HEK293 (cell line): ENCODE results near the gene CCDC9B.

Experiments
- CTCF ChIA-PET: fragments of 350-600 bp; formaldehyde crosslinking; extraction: SDS; loops from one replicate; lab custom pipeline; 2021; ENCODE audit warnings: antibody characterized with exemption; lab: Yijun Ruan, JAX
- POLR2A ChIA-PET: fragments of 300-600 bp; formaldehyde crosslinking; extraction: SDS; loops from one replicate; lab custom pipeline; 2020; ENCODE audit warnings: antibody characterized with exemption, inconsistent platforms; lab: Yijun Ruan, JAX
- H3K27ac ChIP-seq: fragments of 200-500 bp; sonication (Bioruptor generic); 2 replicates; pipeline ENCODE4 v1.5.1; 2014; ENCODE audit warnings: low read depth, low read length, control low read depth, inconsistent platforms; ENCODE audit errors: extremely low read depth
- H3K36me3 ChIP-seq, 2 experiments: fragments of 200-500 bp in 1 of 2; sonication (Bioruptor generic) in 1 of 2; 1 replicate in 1 of 2; 2 replicates in 1 of 2; pipeline ENCODE4 v1.5.1; 2014 to 2017; ENCODE audit warnings: inconsistent platforms in 2 of 2, low read length in 2 of 2; ENCODE audit not compliant: control insufficient read depth in 2 of 2, insufficient read depth in 1 of 2
- H3K4me1 ChIP-seq: fragments of 200-500 bp; sonication (Bioruptor generic); 2 replicates; pipeline ENCODE4 v1.5.1; 2014; ENCODE audit warnings: mild to moderate bottlenecking, low read length, inconsistent platforms; ENCODE audit not compliant: control insufficient read depth, insufficient read depth
- H3K4me3 ChIP-seq: 2 replicates; pipeline ENCODE4 v1.5.1; 2011; ENCODE audit warnings: low read depth, mild to moderate bottlenecking, control low read depth, low read length, moderate library complexity
- H3K9me3 ChIP-seq: fragments of 200-500 bp; sonication (Bioruptor generic); 2 replicates; pipeline ENCODE4 v1.5.1; 2014; ENCODE audit warnings: low read depth, low read length, inconsistent platforms; ENCODE audit not compliant: control insufficient read depth, insufficient read depth
- BCL6B ChIP-seq: fragments of 450-650 bp; formaldehyde crosslinking; IDR thresholded peaks from 2 replicates; pipeline ENCODE4 v1.5.1; 2017; ENCODE audit warnings: missing biosample characterization, missing genetic modification characterization
- GLI2 ChIP-seq: fragments of 450-650 bp; formaldehyde crosslinking; IDR thresholded peaks from 2 replicates; pipeline ENCODE4; 2017; ENCODE audit warnings: missing biosample characterization, missing genetic modification characterization, low read depth, borderline replicate concordance
- GLIS2 ChIP-seq: fragments of 450-650 bp; formaldehyde crosslinking; IDR thresholded peaks from 2 replicates; pipeline ENCODE4 v1.5.1; 2016; ENCODE audit warnings: missing biosample characterization, missing genetic modification characterization
- MEIS1 ChIP-seq: sonication (generic); formaldehyde crosslinking; IDR thresholded peaks from 2 replicates; pipeline ENCODE4 v1.8.1; 2022; ENCODE audit warnings: missing genetic modification reagents, mild to moderate bottlenecking, borderline replicate concordance
- MZF1 ChIP-seq: fragments of 450-650 bp; formaldehyde crosslinking; IDR thresholded peaks from 2 replicates; pipeline ENCODE4 v1.5.1; 2017; ENCODE audit warnings: missing biosample characterization, missing genetic modification characterization, borderline replicate concordance
- SP7 ChIP-seq: fragments of 450-650 bp; formaldehyde crosslinking; IDR thresholded peaks from 2 replicates; pipeline ENCODE4 v1.5.1; 2016; ENCODE audit warnings: missing biosample characterization, missing genetic modification characterization
- YY1 ChIP-seq: fragments of 450-650 bp; formaldehyde crosslinking; IDR thresholded peaks from 2 replicates; pipeline ENCODE4 v1.5.1; 2018; ENCODE audit warnings: missing biosample characterization, missing genetic modification characterization
- ZBTB26 ChIP-seq: fragments of 450-650 bp; formaldehyde crosslinking; optimal IDR thresholded peaks from 2 replicates; pipeline ENCODE3; 2016; ENCODE audit warnings: missing biosample characterization, mild to moderate bottlenecking, missing genetic modification characterization
- ZFP3 ChIP-seq: fragments of 450-650 bp; formaldehyde crosslinking; IDR thresholded peaks from 2 replicates; pipeline ENCODE4 v1.5.1; 2016; ENCODE audit warnings: low read depth, missing biosample characterization, missing genetic modification characterization
- ZNF174 ChIP-seq: fragments of 450-650 bp; formaldehyde crosslinking; IDR thresholded peaks from 2 replicates; pipeline ENCODE4 v1.5.0; 2017; ENCODE audit warnings: missing biosample characterization, mild to moderate bottlenecking, missing genetic modification characterization
- ZNF292 ChIP-seq: fragments of 450-650 bp; formaldehyde crosslinking; IDR thresholded peaks from 2 replicates; pipeline ENCODE4 v1.5.1; 2016; ENCODE audit warnings: low read depth, missing biosample characterization, missing genetic modification characterization, borderline replicate concordance
- ZNF341 ChIP-seq: fragments of 450-650 bp; formaldehyde crosslinking; IDR thresholded peaks from 2 replicates; pipeline ENCODE4; 2016; ENCODE audit warnings: low read depth, missing biosample characterization, missing genetic modification characterization
- ZNF366 ChIP-seq: fragments of 450-650 bp; formaldehyde crosslinking; conservative IDR thresholded peaks from 2 replicates; pipeline ENCODE4 v1.5.1; 2016; ENCODE audit warnings: missing biosample characterization, missing genetic modification characterization
- ZNF48 ChIP-seq: fragments of 450-650 bp; formaldehyde crosslinking; IDR thresholded peaks from 2 replicates; pipeline ENCODE4 v1.5.1; 2016; ENCODE audit warnings: missing biosample characterization, missing genetic modification characterization
- ZNF501 ChIP-seq: fragments of 450-650 bp; formaldehyde crosslinking; IDR thresholded peaks from 2 replicates; pipeline ENCODE4 v1.5.1; 2016; ENCODE audit warnings: missing biosample characterization, missing genetic modification characterization
- ZNF580 ChIP-seq: fragments of 450-650 bp; formaldehyde crosslinking; IDR thresholded peaks from 2 replicates; pipeline ENCODE4 v1.5.1; 2016; ENCODE audit warnings: missing biosample characterization, missing genetic modification characterization
- ZNF701 ChIP-seq: fragments of 450-650 bp; formaldehyde crosslinking; IDR thresholded peaks from 2 replicates; pipeline ENCODE4 v1.5.1; 2016; ENCODE audit warnings: missing biosample characterization, missing genetic modification characterization
- ZNF707 ChIP-seq: fragments of 450-650 bp; formaldehyde crosslinking; IDR thresholded peaks from 2 replicates; pipeline ENCODE4 v1.5.1; 2016; ENCODE audit warnings: missing biosample characterization, missing genetic modification characterization
- ZNF747 ChIP-seq: fragments of 450-650 bp; formaldehyde crosslinking; IDR thresholded peaks from 2 replicates; pipeline ENCODE4 v1.5.1; 2016; ENCODE audit warnings: missing biosample characterization, missing genetic modification characterization
- ZXDB ChIP-seq: fragments of 450-650 bp; formaldehyde crosslinking; IDR thresholded peaks from 2 replicates; pipeline ENCODE4 v1.5.1; 2016; ENCODE audit warnings: missing biosample characterization, missing genetic modification characterization
- TF ChIP-seq, protein P1 (sequence below): fragments of 450-650 bp; formaldehyde crosslinking; IDR thresholded peaks from 2 replicates; pipeline ENCODE4 v1.5.1; 2016; ENCODE audit warnings: missing biosample characterization, missing genetic modification characterization
- TF ChIP-seq, protein P2 (sequence below): fragments of 450-650 bp; formaldehyde crosslinking; IDR thresholded peaks from 2 replicates; pipeline ENCODE4 v1.5.1; 2016; ENCODE audit warnings: missing biosample characterization, missing genetic modification characterization
- TF ChIP-seq, protein P3 (sequence below): fragments of 450-650 bp; formaldehyde crosslinking; IDR thresholded peaks from 2 replicates; pipeline ENCODE4 v1.5.1; 2016; ENCODE audit warnings: missing biosample characterization, missing genetic modification characterization
- TF ChIP-seq, protein P4 (sequence below): fragments of 450-650 bp; formaldehyde crosslinking; IDR thresholded peaks from 2 replicates; pipeline ENCODE4 v1.5.1; 2016; ENCODE audit warnings: missing biosample characterization, missing genetic modification characterization

The CCDC9B gene

DNA sequence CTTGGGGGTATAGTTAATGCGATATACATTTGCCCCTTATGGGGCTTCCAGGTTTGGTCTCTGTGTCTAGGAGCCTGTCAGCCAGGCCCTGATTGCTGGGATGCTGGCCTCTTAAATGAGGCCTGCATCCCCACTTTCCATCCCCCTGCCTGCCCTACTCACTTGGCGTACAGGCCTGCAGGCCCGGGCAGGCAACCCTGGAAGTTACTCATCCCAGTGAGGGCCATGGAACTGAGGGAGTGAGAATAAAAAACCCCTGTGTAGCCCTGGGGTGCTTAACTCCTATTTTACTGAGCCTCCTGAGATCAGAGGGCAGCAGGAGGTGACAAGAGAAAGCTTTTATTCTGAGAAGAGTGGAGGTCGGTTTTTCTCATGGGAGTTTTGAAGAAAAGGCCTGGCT is 19.3 kb upstream of the CCDC9B start (continued):
- TF ChIP-seq ZNF707 (tag by site-specific recombination) (no peak), ZNF580 (tag by site-specific recombination) (no peak), YY1 (tag by site-specific recombination) (no peak), ZNF48 (no peak)
- TF ChIP-seq, protein P1, sequence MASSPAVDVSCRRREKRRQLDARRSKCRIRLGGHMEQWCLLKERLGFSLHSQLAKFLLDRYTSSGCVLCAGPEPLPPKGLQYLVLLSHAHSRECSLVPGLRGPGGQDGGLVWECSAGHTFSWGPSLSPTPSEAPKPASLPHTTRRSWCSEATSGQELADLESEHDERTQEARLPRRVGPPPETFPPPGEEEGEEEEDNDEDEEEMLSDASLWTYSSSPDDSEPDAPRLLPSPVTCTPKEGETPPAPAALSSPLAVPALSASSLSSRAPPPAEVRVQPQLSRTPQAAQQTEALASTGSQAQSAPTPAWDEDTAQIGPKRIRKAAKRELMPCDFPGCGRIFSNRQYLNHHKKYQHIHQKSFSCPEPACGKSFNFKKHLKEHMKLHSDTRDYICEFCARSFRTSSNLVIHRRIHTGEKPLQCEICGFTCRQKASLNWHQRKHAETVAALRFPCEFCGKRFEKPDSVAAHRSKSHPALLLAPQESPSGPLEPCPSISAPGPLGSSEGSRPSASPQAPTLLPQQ: no peak
- TF ChIP-seq, protein P2, sequence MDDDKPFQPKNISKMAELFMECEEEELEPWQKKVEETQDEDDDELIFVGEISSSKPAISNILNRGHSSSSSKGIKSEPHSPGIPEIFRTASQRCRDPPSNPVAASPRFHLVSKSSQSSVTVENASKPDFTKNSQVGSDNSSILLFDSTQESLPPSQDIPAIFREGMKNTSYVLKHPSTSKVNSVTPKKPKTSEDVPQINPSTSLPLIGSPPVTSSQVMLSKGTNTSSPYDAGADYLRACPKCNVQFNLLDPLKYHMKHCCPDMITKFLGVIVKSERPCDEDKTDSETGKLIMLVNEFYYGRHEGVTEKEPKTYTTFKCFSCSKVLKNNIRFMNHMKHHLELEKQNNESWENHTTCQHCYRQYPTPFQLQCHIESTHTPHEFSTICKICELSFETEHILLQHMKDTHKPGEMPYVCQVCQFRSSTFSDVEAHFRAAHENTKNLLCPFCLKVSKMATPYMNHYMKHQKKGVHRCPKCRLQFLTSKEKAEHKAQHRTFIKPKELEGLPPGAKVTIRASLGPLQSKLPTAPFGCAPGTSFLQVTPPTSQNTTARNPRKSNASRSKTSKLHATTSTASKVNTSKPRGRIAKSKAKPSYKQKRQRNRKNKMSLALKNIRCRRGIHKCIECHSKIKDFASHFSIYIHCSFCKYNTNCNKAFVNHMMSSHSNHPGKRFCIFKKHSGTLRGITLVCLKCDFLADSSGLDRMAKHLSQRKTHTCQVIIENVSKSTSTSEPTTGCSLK (tag by site-specific recombination): no peak
- TF ChIP-seq, protein P3, sequence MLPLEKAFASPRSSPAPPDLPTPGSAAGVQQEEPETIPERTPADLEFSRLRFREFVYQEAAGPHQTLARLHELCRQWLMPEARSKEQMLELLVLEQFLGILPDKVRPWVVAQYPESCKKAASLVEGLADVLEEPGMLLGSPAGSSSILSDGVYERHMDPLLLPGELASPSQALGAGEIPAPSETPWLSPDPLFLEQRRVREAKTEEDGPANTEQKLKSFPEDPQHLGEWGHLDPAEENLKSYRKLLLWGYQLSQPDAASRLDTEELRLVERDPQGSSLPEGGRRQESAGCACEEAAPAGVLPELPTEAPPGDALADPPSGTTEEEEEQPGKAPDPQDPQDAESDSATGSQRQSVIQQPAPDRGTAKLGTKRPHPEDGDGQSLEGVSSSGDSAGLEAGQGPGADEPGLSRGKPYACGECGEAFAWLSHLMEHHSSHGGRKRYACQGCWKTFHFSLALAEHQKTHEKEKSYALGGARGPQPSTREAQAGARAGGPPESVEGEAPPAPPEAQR (tag by site-specific recombination): no peak

GRCh38 chr15:40358471-40359353 is 18.0 kb upstream of the CCDC9B start:
- Histone ChIP-seq H3K36me3 (no peaks in the 10 kb centered on the region), H3K27ac (no peak overlapping the region), H3K4me3 (peak overlapping the region; percentile 48), H3K9me3 (no peaks in the 10 kb centered on the region), H3K4me1 (0 out of 2 replicates have a peak, but pooled peaks cover 4% of the 10 kb centered on the region)
- POLR2A ChIA-PET: no interaction called here
- CTCF ChIA-PET: interaction anchor here (1.1 kb wide), 1 partner anchor 9 kb away, joined by 3 read pairs; no protein-coding TSS in a partner anchor
- TF ChIP-seq ZBTB26 (tag by site-specific recombination) (no peak), SP7 (0 out of 2 replicates have a peak, but pooled peaks have one; percentile 10), MEIS1 (CRISPR knock-in tag) (no peak), ZNF501 (tag by site-specific recombination) (no peak), ZNF174 (no peak), GLI2 (tag by site-specific recombination) (no peak), MZF1 (tag by site-specific recombination) (no peak), ZFP3 (tag by site-specific recombination) (no peak), ZXDB (tag by site-specific recombination) (0 out of 2 replicates have a peak, but pooled peaks have one; percentile 33), ZNF292 (tag by site-specific recombination) (no peak), BCL6B (tag by site-specific recombination) (no peak), ZNF341 (tag by site-specific recombination) (no peak), ZNF366 (tag by site-specific recombination) (no peak), ZNF701 (no peak), ZNF747 (tag by site-specific recombination) (no peak), GLIS2 (tag by site-specific recombination) (peak; percentile 80; the same call in 1 of the 2 replicates)
- TF ChIP-seq, protein P4, sequence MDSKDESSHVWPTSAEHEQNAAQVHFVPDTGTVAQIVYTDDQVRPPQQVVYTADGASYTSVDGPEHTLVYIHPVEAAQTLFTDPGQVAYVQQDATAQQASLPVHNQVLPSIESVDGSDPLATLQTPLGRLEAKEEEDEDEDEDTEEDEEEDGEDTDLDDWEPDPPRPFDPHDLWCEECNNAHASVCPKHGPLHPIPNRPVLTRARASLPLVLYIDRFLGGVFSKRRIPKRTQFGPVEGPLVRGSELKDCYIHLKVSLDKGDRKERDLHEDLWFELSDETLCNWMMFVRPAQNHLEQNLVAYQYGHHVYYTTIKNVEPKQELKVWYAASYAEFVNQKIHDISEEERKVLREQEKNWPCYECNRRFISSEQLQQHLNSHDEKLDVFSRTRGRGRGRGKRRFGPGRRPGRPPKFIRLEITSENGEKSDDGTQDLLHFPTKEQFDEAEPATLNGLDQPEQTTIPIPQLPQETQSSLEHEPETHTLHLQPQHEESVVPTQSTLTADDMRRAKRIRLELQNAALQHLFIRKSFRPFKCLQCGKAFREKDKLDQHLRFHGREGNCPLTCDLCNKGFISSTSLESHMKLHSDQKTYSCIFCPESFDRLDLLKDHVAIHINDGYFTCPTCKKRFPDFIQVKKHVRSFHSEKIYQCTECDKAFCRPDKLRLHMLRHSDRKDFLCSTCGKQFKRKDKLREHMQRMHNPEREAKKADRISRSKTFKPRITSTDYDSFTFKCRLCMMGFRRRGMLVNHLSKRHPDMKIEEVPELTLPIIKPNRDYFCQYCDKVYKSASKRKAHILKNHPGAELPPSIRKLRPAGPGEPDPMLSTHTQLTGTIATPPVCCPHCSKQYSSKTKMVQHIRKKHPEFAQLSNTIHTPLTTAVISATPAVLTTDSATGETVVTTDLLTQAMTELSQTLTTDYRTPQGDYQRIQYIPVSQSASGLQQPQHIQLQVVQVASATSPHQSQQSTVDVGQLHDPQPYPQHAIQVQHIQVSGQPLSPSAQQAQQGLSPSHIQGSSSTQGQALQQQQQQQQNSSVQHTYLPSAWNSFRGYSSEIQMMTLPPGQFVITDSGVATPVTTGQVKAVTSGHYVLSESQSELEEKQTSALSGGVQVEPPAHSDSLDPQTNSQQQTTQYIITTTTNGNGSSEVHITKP (tag by site-specific recombination): no peak
